ENCODE results near the gene ACIN1. TPM values are rescaled to one million over a fixed set of nuclear protein-coding genes. Genes with fewer than 3 reads are reported as not detected.

The ACIN1 gene
- total and polyA plus RNA-seq, 9 of the 15 experiments (the other 6 are each of a cell fraction or from before 2014, with no cell fraction given) = 5.0 to 196 (median 129) TPM

- peak; percentile 36 to 61; a peak in 2 of 4 replicates for TF ChIP-seq UBTF (IDR thresholded peaks at IDR 0.05; ENCODE audit: borderline replicate concordance in 1 of 2, low read depth in 2 of 2, low read length in 2 of 2)
- no peak for TF ChIP-seq RREB1 (CRISPR knock-in tag; IDR thresholded peaks at IDR 0.05)
- no peak for TF ChIP-seq TEAD1 (CRISPR knock-in tag; IDR thresholded peaks at IDR 0.05)
- TF ChIP-seq, protein P1, sequence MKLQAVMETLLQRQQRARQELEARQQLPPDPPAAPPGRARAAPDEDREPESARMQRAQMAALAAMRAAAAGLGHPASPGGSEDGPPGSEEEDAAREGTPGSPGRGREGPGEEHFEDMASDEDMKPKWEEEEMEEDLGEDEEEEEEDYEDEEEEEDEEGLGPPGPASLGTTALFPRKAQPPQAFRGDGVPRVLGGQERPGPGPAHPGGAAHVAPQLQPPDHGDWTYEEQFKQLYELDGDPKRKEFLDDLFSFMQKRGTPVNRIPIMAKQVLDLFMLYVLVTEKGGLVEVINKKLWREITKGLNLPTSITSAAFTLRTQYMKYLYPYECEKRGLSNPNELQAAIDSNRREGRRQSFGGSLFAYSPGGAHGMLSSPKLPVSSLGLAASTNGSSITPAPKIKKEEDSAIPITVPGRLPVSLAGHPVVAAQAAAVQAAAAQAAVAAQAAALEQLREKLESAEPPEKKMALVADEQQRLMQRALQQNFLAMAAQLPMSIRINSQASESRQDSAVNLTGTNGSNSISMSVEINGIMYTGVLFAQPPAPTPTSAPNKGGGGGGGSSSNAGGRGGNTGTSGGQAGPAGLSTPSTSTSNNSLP (IDR thresholded peaks at IDR 0.05; ENCODE audit: borderline replicate concordance, low read depth, low read length) = no peak
- TF ChIP-seq ZNF324 (CRISPR knock-in tag; IDR thresholded peaks at IDR 0.05) = no peak
- TF ChIP-seq ARID3B (CRISPR knock-in tag; IDR thresholded peaks at IDR 0.05; ENCODE audit: borderline replicate concordance) = no peak
- no peak for TF ChIP-seq CREB3L1 (IDR thresholded peaks at IDR 0.05; ENCODE audit: borderline replicate concordance, low read depth)
- TF ChIP-seq ZNF143 (CRISPR knock-in tag; IDR thresholded peaks at IDR 0.05) = peak; percentile 76
- peak; percentile 41; the same call in 1 of the 2 replicates for TF ChIP-seq LARP7 (IDR thresholded peaks at IDR 0.05)
- TF ChIP-seq SIRT6 (IDR thresholded peaks at IDR 0.05; ENCODE audit: low read depth, low read length) = no peak
- TF ChIP-seq, protein P2, sequence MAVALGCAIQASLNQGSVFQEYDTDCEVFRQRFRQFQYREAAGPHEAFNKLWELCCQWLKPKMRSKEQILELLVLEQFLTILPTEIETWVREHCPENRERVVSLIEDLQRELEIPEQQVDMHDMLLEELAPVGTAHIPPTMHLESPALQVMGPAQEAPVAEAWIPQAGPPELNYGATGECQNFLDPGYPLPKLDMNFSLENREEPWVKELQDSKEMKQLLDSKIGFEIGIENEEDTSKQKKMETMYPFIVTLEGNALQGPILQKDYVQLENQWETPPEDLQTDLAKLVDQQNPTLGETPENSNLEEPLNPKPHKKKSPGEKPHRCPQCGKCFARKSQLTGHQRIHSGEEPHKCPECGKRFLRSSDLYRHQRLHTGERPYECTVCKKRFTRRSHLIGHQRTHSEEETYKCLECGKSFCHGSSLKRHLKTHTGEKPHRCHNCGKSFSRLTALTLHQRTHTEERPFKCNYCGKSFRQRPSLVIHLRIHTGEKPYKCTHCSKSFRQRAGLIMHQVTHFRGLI (CRISPR knock-in tag; IDR thresholded peaks at IDR 0.05) = no peak
Measured at GRCh38 chr14:23071244-23071920, 23.6 kb downstream of the ACIN1 start (continued).

Data from K562 (cell line).